Measurements from ENCODE around the gene GTPBP6. TPM values are rescaled to one million over a fixed set of nuclear protein-coding genes. Genes with fewer than 3 reads are reported as not detected.

The GTPBP6 gene
- polyA plus RNA-seq, 1 of the 3 experiments (the other 2 are of a cell fraction): 47.3 TPM

DNA sequence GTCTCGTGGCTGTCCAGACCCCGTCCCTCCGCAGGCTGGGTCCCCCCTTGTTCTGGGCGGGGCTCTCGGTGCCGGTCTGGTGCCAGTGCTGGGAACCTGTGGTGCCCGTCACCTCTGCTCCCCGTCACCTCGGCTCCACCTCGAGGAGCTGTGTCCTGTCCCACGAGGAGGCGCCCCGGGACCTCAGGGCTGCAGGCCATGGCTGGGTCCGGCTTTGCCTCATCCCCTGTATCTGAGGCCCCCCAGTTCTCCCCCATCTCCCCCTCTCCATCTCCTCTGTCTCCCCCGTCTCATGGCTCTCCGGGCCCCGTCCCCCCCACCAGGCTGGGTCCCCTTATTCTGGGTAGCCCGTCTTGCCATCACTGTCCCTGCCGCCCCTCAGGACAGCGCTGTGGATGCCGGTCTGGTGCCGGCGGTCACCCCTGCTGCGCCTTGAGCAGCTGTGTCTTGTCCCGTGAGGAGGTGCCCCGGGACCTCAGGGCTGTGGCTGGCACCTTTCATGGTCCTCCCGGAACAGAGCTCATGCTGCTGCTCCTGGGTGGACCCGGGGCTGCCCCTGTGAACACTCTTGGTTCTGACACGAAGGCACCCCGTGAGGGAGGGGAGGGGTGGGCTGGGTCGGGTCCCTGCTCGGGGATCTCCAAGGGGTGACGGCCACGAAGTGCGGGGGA is 13.4 kb upstream of the GTPBP6 start:
- ChIA-PET POLR2A (no interaction called here), CTCF (no interaction called here)
- Histone ChIP-seq H2AFZ (ENCODE audit: low read depth) (no peak overlapping the region), H3F3A (replicated peaks; ENCODE audit: insufficient read depth) (no peaks in the 10 kb centered on the region), H3K4me3 (ENCODE audit: low read depth in 2 of 2, low read length in 1 of 2) (no peak overlapping the region), H3K36me3 (replicated peaks in 1 of 2; ENCODE audit: control insufficient read depth in 1 of 2, insufficient read depth in 2 of 2, low read length in 1 of 2) (no peaks in the 10 kb centered on the region), H3K4me2 (no peak overlapping the region), H3K27me3 (ENCODE audit: insufficient read depth) (no peaks in the 10 kb centered on the region), H3K27ac (ENCODE audit: low read depth in 2 of 2, low read length in 1 of 2) (no peak overlapping the region), H4K20me1 (ENCODE audit: insufficient read depth) (no peaks in the 10 kb centered on the region), H3K9me3 (no peaks in the 10 kb centered on the region), H3K9ac (no peak overlapping the region), H3K9me2 (no peaks in the 10 kb centered on the region), H3K79me2 (ENCODE audit: insufficient read depth) (no peaks in the 10 kb centered on the region), H3K4me1 (ENCODE audit: control insufficient read depth in 1 of 2, insufficient read depth in 2 of 2, low read depth in 1 of 2, low read length in 1 of 2) (peaks cover 0 to 2% of the 10 kb centered on the region in 2 experiments; a peak in 1 of 4 replicates)
- TF ChIP-seq, protein P1, sequence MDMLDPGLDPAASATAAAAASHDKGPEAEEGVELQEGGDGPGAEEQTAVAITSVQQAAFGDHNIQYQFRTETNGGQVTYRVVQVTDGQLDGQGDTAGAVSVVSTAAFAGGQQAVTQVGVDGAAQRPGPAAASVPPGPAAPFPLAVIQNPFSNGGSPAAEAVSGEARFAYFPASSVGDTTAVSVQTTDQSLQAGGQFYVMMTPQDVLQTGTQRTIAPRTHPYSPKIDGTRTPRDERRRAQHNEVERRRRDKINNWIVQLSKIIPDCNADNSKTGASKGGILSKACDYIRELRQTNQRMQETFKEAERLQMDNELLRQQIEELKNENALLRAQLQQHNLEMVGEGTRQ (IDR thresholded peaks at IDR 0.05; ENCODE audit: borderline replicate concordance, low read depth, low read length): no peak
- TF ChIP-seq MEF2A (IDR thresholded peaks at IDR 0.05; ENCODE audit: borderline replicate concordance, low read depth) (no peak), SMC3 (IDR thresholded peaks at IDR 0.05; ENCODE audit: low read depth, low read length) (no peak)
- TF ChIP-seq, protein P2, sequence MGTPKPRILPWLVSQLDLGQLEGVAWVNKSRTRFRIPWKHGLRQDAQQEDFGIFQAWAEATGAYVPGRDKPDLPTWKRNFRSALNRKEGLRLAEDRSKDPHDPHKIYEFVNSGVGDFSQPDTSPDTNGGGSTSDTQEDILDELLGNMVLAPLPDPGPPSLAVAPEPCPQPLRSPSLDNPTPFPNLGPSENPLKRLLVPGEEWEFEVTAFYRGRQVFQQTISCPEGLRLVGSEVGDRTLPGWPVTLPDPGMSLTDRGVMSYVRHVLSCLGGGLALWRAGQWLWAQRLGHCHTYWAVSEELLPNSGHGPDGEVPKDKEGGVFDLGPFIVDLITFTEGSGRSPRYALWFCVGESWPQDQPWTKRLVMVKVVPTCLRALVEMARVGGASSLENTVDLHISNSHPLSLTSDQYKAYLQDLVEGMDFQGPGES (IDR thresholded peaks at IDR 0.05; ENCODE audit: low read depth, low read length): no peak
- 77% methylated on average over 29 of the region's 35 CpGs for WGBS (ENCODE audit: low lambda C conversion rate)
- no peak for DNase-seq

DNA sequence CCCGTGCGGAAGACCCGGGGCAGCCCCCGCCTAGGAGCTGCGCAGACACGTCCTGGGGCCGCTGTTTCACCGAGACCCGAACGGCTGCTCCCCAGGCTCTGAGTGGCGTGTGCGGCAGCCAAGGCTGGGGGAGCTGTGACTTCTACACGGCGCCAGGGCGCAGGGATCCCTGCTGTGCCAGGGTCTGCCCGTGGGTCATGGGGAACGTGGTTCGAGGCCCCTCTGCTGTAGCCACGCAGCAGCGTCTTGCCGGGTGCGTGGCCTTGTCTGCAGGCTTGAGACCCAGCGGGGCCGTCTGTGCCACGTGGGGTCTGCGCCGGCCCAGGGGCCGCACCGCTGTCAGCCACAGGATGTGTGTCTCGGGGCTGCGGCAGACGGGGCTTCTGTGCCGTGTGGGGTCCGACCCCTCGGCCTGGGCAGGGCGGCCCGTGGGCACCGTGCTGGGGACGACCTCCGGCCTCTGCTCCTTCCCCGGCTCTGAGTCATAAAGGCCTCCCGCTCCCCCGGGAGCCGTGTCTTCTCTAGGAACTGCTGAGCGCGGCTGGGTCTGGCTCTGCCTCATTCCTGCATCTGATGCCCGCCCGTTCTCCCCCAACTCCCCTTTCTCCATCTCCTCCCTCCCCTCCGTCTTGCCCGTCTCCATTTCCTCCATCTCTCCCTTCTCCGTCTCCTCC is 12.7 kb upstream of the GTPBP6 start:
- Histone ChIP-seq H3K36me3 (replicated peaks in 1 of 2; ENCODE audit: control insufficient read depth in 1 of 2, insufficient read depth in 2 of 2, low read length in 1 of 2) (no peaks in the 10 kb centered on the region), H3K4me3 (ENCODE audit: low read depth in 2 of 2, low read length in 1 of 2) (no peak overlapping the region), H3K27ac (ENCODE audit: low read depth in 2 of 2, low read length in 1 of 2) (no peak overlapping the region), H3K9me3 (no peaks in the 10 kb centered on the region), H4K20me1 (ENCODE audit: insufficient read depth) (no peaks in the 10 kb centered on the region), H3K4me1 (ENCODE audit: control insufficient read depth in 1 of 2, insufficient read depth in 2 of 2, low read depth in 1 of 2, low read length in 1 of 2) (peaks cover 0 to 2% of the 10 kb centered on the region in 2 experiments; a peak in 1 of 4 replicates), H3K9me2 (no peaks in the 10 kb centered on the region), H3K79me2 (ENCODE audit: insufficient read depth) (no peaks in the 10 kb centered on the region), H3F3A (replicated peaks; ENCODE audit: insufficient read depth) (no peaks in the 10 kb centered on the region), H3K4me2 (no peak overlapping the region), H2AFZ (ENCODE audit: low read depth) (no peak overlapping the region), H3K27me3 (ENCODE audit: insufficient read depth) (no peaks in the 10 kb centered on the region), H3K9ac (no peak overlapping the region)
- ChIA-PET CTCF (no interaction called here), POLR2A (no interaction called here)
- peak; percentile 69 for DNase-seq
- WGBS (ENCODE audit: low lambda C conversion rate): 20% methylated on average over 24 of the region's 51 CpGs
- TF ChIP-seq SIN3A (IDR thresholded peaks at IDR 0.05; ENCODE audit: borderline replicate concordance, low read depth, low read length): no peak
- TF ChIP-seq, protein P3, sequence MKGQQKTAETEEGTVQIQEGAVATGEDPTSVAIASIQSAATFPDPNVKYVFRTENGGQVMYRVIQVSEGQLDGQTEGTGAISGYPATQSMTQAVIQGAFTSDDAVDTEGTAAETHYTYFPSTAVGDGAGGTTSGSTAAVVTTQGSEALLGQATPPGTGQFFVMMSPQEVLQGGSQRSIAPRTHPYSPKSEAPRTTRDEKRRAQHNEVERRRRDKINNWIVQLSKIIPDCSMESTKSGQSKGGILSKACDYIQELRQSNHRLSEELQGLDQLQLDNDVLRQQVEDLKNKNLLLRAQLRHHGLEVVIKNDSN (IDR thresholded peaks at IDR 0.05; ENCODE audit: borderline replicate concordance, low read depth): no peak
